CD4-positive, alpha-beta T cell (primary cell): Measurements from ENCODE around the gene TCF19. TPM values are rescaled to one million over a fixed set of nuclear protein-coding genes. Genes with fewer than 3 reads are reported as not detected.

Experiments used
- ATAC-seq: fragments of 200-7000 bp; cut with Tn5 transposase; one replicate; pipeline ENCODE4 v1.10.0; 2022; ENCODE audit warnings: mild to moderate bottlenecking; ENCODE audit not compliant: poor library complexity
- CTCF ChIA-PET: fragments of 350-600 bp; sonication (Branson Sonifier 250); formaldehyde crosslinking; loops from one replicate; lab custom pipeline; 2021; ENCODE audit warnings: antibody characterized with exemption, inconsistent platforms; lab: Charles Lee
- POLR2A ChIA-PET: fragments of 350-600 bp; sonication (Branson Sonifier 250); formaldehyde crosslinking; loops from one replicate; lab custom pipeline; 2021; ENCODE audit warnings: antibody characterized with exemption, inconsistent platforms; lab: Charles Lee
- DNase-seq, 14 experiments: peaks; one replicate each; pipeline ENCODE4 v3.0.0-alpha.2; 2013 to 2020; ENCODE audit warnings: mixed read lengths in 2 of 14
- H3K27ac ChIP-seq, 2 donors: one replicate each; pipeline versions ENCODE4 v1.5.1 to v1.7.0; 2013; ENCODE audit warnings: low read length in 2 of 2, low read depth in 1 of 2, mild to moderate bottlenecking in 1 of 2
- H3K27me3 ChIP-seq, 2 experiments: 1 replicate in 1 of 2; 2 replicates in 1 of 2; pipeline versions ENCODE4 v1.6.1 to v1.7.0; 2013; ENCODE audit warnings: low read length in 2 of 2, control low read depth in 1 of 2, mild to moderate bottlenecking in 1 of 2, moderate library complexity in 1 of 2; ENCODE audit not compliant: insufficient read depth in 2 of 2, control insufficient read depth in 1 of 2
- H3K36me3 ChIP-seq: one replicate; pipeline ENCODE4 v1.6.1; 2013; ENCODE audit warnings: low read length, control low read depth; ENCODE audit not compliant: insufficient read depth
- H3K4me1 ChIP-seq: one replicate; pipeline ENCODE4 v1.6.1; 2013; ENCODE audit warnings: low read length, control low read depth; ENCODE audit not compliant: insufficient read depth
- H3K4me3 ChIP-seq: one replicate; pipeline ENCODE4 v1.5.1; 2013; ENCODE audit warnings: mild to moderate bottlenecking, low read length, moderate library complexity
- H3K9me3 ChIP-seq, 2 experiments: 1 replicate in 1 of 2; 2 replicates in 1 of 2; pipeline versions ENCODE4 v1.6.1 to v1.7.0; 2013; ENCODE audit warnings: low read length in 2 of 2, mild to moderate bottlenecking in 2 of 2, control low read depth in 1 of 2, moderate library complexity in 1 of 2; ENCODE audit not compliant: control insufficient read depth in 1 of 2, insufficient read depth in 1 of 2
- H3K27ac Mint-ChIP-seq: one replicate; pipeline ENCODE4 v1.8.0; 2020; ENCODE audit warnings: mixed read lengths
- H3K27me3 Mint-ChIP-seq: one replicate; pipeline ENCODE4 v1.8.0; 2021; ENCODE audit warnings: mixed read lengths
- H3K36me3 Mint-ChIP-seq: one replicate; pipeline ENCODE4 v1.8.0; 2021; ENCODE audit warnings: low read depth, mixed read lengths
- H3K4me1 Mint-ChIP-seq: one replicate; pipeline ENCODE4 v1.8.0; 2021; ENCODE audit warnings: low read depth, mixed read lengths
- H3K4me3 Mint-ChIP-seq: one replicate; pipeline ENCODE4 v1.8.0; 2020; ENCODE audit warnings: mild to moderate bottlenecking, mixed read lengths
- H3K9me3 Mint-ChIP-seq: one replicate; pipeline ENCODE4 v1.8.0; 2020; ENCODE audit warnings: mixed read lengths
- CTCF ChIP-seq: fragments of 200-600 bp; IDR thresholded peaks from one replicate; pipeline ENCODE4 v1.8.0; 2022; ENCODE audit warnings: antibody characterized with exemption, mild to moderate bottlenecking
- intact Hi-C, 2 experiments: fragments of 100-400 bp; cut with DNase I in 1 of 2; cut with micrococcal nuclease in 1 of 2; formaldehyde crosslinking; loops; one replicate each; pipeline versions ENCODE4 v1.15.1 to v1.9.0; 2023 to 2025; cut with DNase I, micrococcal nuclease
- total RNA-seq, 174 experiments: library from RNA in 2 of 174; stranded (reverse) in 2 of 174; gene quantifications; one replicate each; pipeline ENCODE4 v1.2.3 and lab custom pipeline; 2021 to 2026

Gene TCF19
- total RNA-seq, 2 experiments from 2014 or later: 3.3 to 4.1 TPM

GRCh38 chr6:31140643-31141042 lies 17.7 kb upstream of the TCF19 start:
- H3K27me3 Mint-ChIP-seq: no peaks in the 10 kb centered on the region
- H3K4me1 Mint-ChIP-seq: peaks cover 6% of the 10 kb centered on the region
- no peaks in the 10 kb centered on the region for H3K27me3 ChIP-seq
- H3K4me3 ChIP-seq: no peak overlapping the region
- peaks cover 9% of the 10 kb centered on the region for H3K36me3 ChIP-seq
- TF ChIP-seq CTCF: no peak
- no peak for ATAC-seq
- peaks cover 9% of the 10 kb centered on the region for H3K4me1 ChIP-seq
- intact Hi-C loops: loop anchor here in 1 of 2 experiments (5.0 kb wide), 1 partner anchor 37 kb away; no protein-coding TSS in a partner anchor
- peaks cover 17% of the 10 kb centered on the region for H3K36me3 Mint-ChIP-seq
- H3K4me3 Mint-ChIP-seq: no peak overlapping the region
- H3K27ac Mint-ChIP-seq: no peak overlapping the region
- H3K9me3 ChIP-seq: no peaks in the 10 kb centered on the region
- ChIA-PET POLR2A (no interaction called here), CTCF (interaction anchor here (0.7 to 2.6 kb wide), 3 partner anchors 18 to 1835 kb away, joined by 3 to 12 read pairs (median 4); partner anchors contain the start of gene TCF19)
- no peak for DNase-seq
- H3K27ac ChIP-seq: no peak overlapping the region
- no peaks in the 10 kb centered on the region for H3K9me3 Mint-ChIP-seq

GRCh38 chr6:31142361-31142761 lies 16.0 kb upstream of the TCF19 start:
- POLR2A ChIA-PET: interaction anchor here (1.2 kb wide), 1 partner anchor 16 kb away, joined by 3 read pairs; the partner anchor contains the start of gene TCF19
- no peak overlapping the region for H3K27ac Mint-ChIP-seq
- H3K27me3 ChIP-seq: no peaks in the 10 kb centered on the region
- H3K4me1 ChIP-seq: peaks cover 8% of the 10 kb centered on the region
- intact Hi-C loops: loop anchor here in 1 of 2 experiments (5.0 kb wide), 1 partner anchor 35 kb away; no protein-coding TSS in a partner anchor
- peaks cover 17% of the 10 kb centered on the region for H3K36me3 Mint-ChIP-seq
- ATAC-seq: no peak
- H3K4me3 Mint-ChIP-seq: no peak overlapping the region
- H3K9me3 Mint-ChIP-seq: no peaks in the 10 kb centered on the region
- CTCF ChIA-PET: no interaction called here
- no peaks in the 10 kb centered on the region for H3K9me3 ChIP-seq
- peaks cover 5% of the 10 kb centered on the region for H3K4me1 Mint-ChIP-seq
- H3K4me3 ChIP-seq: no peak overlapping the region
- peaks cover 12% of the 10 kb centered on the region for H3K36me3 ChIP-seq
- DNase-seq: no peak
- no peak for TF ChIP-seq CTCF
- no peak overlapping the region for H3K27ac ChIP-seq
- H3K27me3 Mint-ChIP-seq: no peaks in the 10 kb centered on the region

GRCh38 chr6:31143148-31143547 lies 15.2 kb upstream of the TCF19 start:
- DNase-seq (no peak), ATAC-seq (no peak)
- ChIA-PET POLR2A (no interaction called here), CTCF (interaction anchor here (0.5 kb wide), 1 partner anchor 50 kb away, joined by 3 read pairs; no protein-coding TSS in a partner anchor)
- no peak for TF ChIP-seq CTCF
- Histone ChIP-seq H3K4me1 (no peaks in the 10 kb centered on the region), H3K4me3 (no peak overlapping the region), H3K9me3 (no peaks in the 10 kb centered on the region), H3K27me3 (no peaks in the 10 kb centered on the region), H3K27ac (no peak overlapping the region), H3K36me3 (peaks cover 12% of the 10 kb centered on the region)
- Mint-ChIP-seq H3K36me3 (peaks cover 17% of the 10 kb centered on the region), H3K27me3 (no peaks in the 10 kb centered on the region), H3K27ac (no peak overlapping the region), H3K4me3 (no peak overlapping the region), H3K9me3 (no peaks in the 10 kb centered on the region), H3K4me1 (no peaks in the 10 kb centered on the region)
- intact Hi-C loops: loop anchor here in 1 of 2 experiments (1.0 to 5.0 kb wide), 2 partner anchors 34 to 382 kb away; no protein-coding TSS in a partner anchor
